HFFc6 (cell line): ENCODE data around the gene ARL14EPL. TPM values are rescaled to one million over a fixed set of nuclear protein-coding genes. Genes with fewer than 3 reads are reported as not detected.

ENCODE experiments used
- DNase-seq: peaks from one replicate; pipeline ENCODE4 v3.0.0-alpha.2; 2018
- H3K27ac Mint-ChIP-seq: 2 replicates; pipeline ENCODE4 v1.8.0; 2020; ENCODE audit warnings: mild to moderate bottlenecking, mixed read lengths
- H3K27me3 Mint-ChIP-seq: 2 replicates; pipeline ENCODE4 v1.8.0; 2021; ENCODE audit warnings: mild to moderate bottlenecking, moderate library complexity, mixed read lengths; ENCODE audit not compliant: insufficient read depth
- H3K36me3 Mint-ChIP-seq: 2 replicates; pipeline ENCODE4 v1.8.0; 2021; ENCODE audit warnings: low read depth, mixed read lengths
- H3K4me1 Mint-ChIP-seq: 2 replicates; pipeline ENCODE4 v1.8.0; 2020; ENCODE audit warnings: low read depth, mixed read lengths
- H3K4me3 Mint-ChIP-seq: 2 replicates; pipeline ENCODE4 v1.8.0; 2020; ENCODE audit warnings: mild to moderate bottlenecking, moderate library complexity, mixed read lengths
- H3K9me3 Mint-ChIP-seq: 2 replicates; pipeline ENCODE4 v1.8.0; 2020; ENCODE audit warnings: mild to moderate bottlenecking, mixed read lengths
- total RNA-seq, 6 experiments: library from RNA; stranded (reverse); fragmentation: NEBNext Ultra II Directional; extraction: Animal tissue kit (Norgen Biotek cat#: 25700); gene quantifications; 2 replicates in 1 of 6; 3 replicates in 5 of 6; pipeline ENCODE4 v1.2.3, GENCODE V29; 2021
- TF ChIP-seq, protein P1 (sequence below): fragments of 200-600 bp; sonication (generic); IDR thresholded peaks from 2 replicates; pipeline ENCODE4 v1.5.0; 2021; ENCODE audit warnings: antibody characterized with exemption, mild to moderate bottlenecking

The ARL14EPL gene
- total RNA-seq, 6 experiments from 2014 or later: not detected

- no peaks in the 10 kb centered on the region for H3K36me3 Mint-ChIP-seq
- no peaks in the 10 kb centered on the region for H3K4me1 Mint-ChIP-seq
- no peak overlapping the region for H3K27ac Mint-ChIP-seq
- no peak overlapping the region for H3K4me3 Mint-ChIP-seq
- peaks cover 15% of the 10 kb centered on the region for H3K27me3 Mint-ChIP-seq
- H3K9me3 Mint-ChIP-seq: no peaks in the 10 kb centered on the region
- TF ChIP-seq, protein P1, sequence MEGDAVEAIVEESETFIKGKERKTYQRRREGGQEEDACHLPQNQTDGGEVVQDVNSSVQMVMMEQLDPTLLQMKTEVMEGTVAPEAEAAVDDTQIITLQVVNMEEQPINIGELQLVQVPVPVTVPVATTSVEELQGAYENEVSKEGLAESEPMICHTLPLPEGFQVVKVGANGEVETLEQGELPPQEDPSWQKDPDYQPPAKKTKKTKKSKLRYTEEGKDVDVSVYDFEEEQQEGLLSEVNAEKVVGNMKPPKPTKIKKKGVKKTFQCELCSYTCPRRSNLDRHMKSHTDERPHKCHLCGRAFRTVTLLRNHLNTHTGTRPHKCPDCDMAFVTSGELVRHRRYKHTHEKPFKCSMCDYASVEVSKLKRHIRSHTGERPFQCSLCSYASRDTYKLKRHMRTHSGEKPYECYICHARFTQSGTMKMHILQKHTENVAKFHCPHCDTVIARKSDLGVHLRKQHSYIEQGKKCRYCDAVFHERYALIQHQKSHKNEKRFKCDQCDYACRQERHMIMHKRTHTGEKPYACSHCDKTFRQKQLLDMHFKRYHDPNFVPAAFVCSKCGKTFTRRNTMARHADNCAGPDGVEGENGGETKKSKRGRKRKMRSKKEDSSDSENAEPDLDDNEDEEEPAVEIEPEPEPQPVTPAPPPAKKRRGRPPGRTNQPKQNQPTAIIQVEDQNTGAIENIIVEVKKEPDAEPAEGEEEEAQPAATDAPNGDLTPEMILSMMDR: no peak
- DNase-seq: no peak
Observed at GRCh38 chr5:116046823-116047222, 14.6 kb downstream of the ARL14EPL start.

- Mint-ChIP-seq H3K4me3 (no peak overlapping the region), H3K4me1 (peaks cover 7% of the 10 kb centered on the region; the same call in 1 of the 2 replicates), H3K36me3 (no peaks in the 10 kb centered on the region), H3K27me3 (peaks cover 5% of the 10 kb centered on the region), H3K9me3 (no peaks in the 10 kb centered on the region), H3K27ac (no peak overlapping the region)
- no peak for DNase-seq
- TF ChIP-seq, protein P1: no peak
Observed at GRCh38 chr5:116058346-116058936, 26.2 kb downstream of the ARL14EPL start.

DNA sequence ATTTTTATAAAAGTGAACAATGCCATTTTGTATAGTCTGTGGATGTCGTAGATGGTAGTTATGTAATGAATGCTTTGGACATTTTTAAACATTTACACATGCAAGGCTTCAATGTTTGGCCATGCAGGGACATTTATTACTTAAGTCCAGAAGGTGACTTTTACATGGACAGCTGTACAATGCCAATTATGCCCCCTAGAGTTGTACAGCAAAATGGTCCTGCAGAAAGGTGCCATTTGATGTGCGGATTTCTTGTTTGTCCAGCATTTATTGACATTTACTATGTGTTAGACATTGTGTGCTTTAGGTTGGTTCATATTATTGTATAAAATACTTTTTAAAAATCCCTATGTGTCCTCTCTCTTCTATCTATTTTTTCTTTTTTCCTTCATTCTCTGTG, 30.1 kb downstream of the ARL14EPL start:
- no peak for DNase-seq
- Mint-ChIP-seq H3K36me3 (no peaks in the 10 kb centered on the region), H3K4me1 (peaks cover 4% of the 10 kb centered on the region; the same call in 1 of the 2 replicates)

GRCh38 chr5:116063950-116064349, 31.7 kb downstream of the ARL14EPL start:
- H3K9me3 Mint-ChIP-seq: no peaks in the 10 kb centered on the region
- no peaks in the 10 kb centered on the region for H3K4me1 Mint-ChIP-seq
- H3K4me3 Mint-ChIP-seq: no peak overlapping the region
- H3K27me3 Mint-ChIP-seq: peaks cover 3% of the 10 kb centered on the region; the same call in 1 of the 2 replicates
- DNase-seq: no peak
- no peaks in the 10 kb centered on the region for H3K36me3 Mint-ChIP-seq
- H3K27ac Mint-ChIP-seq: no peak overlapping the region
- TF ChIP-seq, protein P1: no peak

More for the DNA sequence above, 30.1 kb downstream of the ARL14EPL start:
- peaks cover 8% of the 10 kb centered on the region for H3K27me3 Mint-ChIP-seq
- H3K27ac Mint-ChIP-seq: no peak overlapping the region
- H3K4me3 Mint-ChIP-seq: no peak overlapping the region
- TF ChIP-seq, protein P1: peak; percentile 43; the same call in 1 of the 2 replicates
- no peaks in the 10 kb centered on the region for H3K9me3 Mint-ChIP-seq

DNA sequence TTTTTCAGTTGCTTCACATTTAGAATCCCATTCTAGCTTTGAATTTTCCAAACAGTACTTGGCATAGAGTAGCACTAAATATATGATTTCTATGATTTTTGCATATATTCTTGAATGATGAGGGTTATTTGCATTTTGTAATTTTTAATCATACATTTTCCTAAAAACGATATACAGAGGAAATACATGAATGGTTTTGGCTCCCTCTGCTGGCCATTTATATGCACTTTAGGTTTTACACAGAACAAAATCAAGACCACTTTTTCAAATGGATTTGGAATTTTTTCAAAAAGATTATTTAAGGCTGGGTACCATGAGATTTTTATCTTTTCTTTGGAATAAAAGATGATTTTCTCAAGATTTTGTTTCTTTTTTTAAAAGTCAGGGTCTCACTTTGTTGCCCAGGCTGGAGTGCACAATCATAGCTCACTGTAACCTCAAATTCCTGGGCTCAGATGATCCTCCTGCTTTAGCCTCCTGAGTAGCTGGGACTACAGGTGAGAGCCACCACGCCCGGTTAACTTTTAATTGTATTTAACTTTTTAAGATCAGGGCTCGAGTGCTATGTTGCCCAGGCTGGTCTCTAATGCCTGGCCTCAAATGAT, 35.9 kb downstream of the ARL14EPL start:
- Mint-ChIP-seq H3K27me3 (peaks cover 3% of the 10 kb centered on the region; the same call in 1 of the 2 replicates), H3K27ac (no peak overlapping the region), H3K36me3 (no peaks in the 10 kb centered on the region), H3K9me3 (no peaks in the 10 kb centered on the region), H3K4me1 (no peaks in the 10 kb centered on the region), H3K4me3 (no peak overlapping the region)
- peak; percentile 36 for DNase-seq
- TF ChIP-seq, protein P1: peak; percentile 95
